DND-41 (cell line): ENCODE data around the gene GRID1.

Experiments
- ATAC-seq: fragments of 200-7000 bp; cut with Tn5 transposase; 3 replicates; pipeline ENCODE4 v1.9.1; 2021; ENCODE audit warnings: low read depth; ENCODE audit not compliant: insufficient read depth
- DNase-seq: peaks from one replicate; pipeline ENCODE4 v3.0.0-alpha.2; 2020
- H2AFZ ChIP-seq: 2 replicates; pipeline ENCODE4 v1.6.0; 2012; ENCODE audit warnings: low read depth, low read length
- H3K27ac ChIP-seq: 2 replicates; pipeline ENCODE4 v1.5.1; 2012; ENCODE audit warnings: low read length, inconsistent platforms
- H3K27me3 ChIP-seq: fragments of 200-600 bp; sonication (generic); 2 replicates; pipeline ENCODE4 v1.6.0; 2012; ENCODE audit warnings: low read length, mild to moderate bottlenecking, inconsistent platforms; ENCODE audit not compliant: insufficient read depth, poor library complexity
- H3K36me3 ChIP-seq: 2 replicates; pipeline ENCODE4 v1.5.1; 2012; ENCODE audit warnings: low read length, inconsistent platforms; ENCODE audit not compliant: insufficient read depth
- H3K4me1 ChIP-seq: 2 replicates; pipeline ENCODE4 v1.5.1; 2012; ENCODE audit warnings: mild to moderate bottlenecking, low read length; ENCODE audit not compliant: insufficient read depth
- H3K4me2 ChIP-seq: 2 replicates; pipeline ENCODE4 v1.6.0; 2012; ENCODE audit warnings: mild to moderate bottlenecking, moderate library complexity, low read length, inconsistent platforms; ENCODE audit not compliant: insufficient read depth
- H3K4me3 ChIP-seq, 2 experiments: fragments of 200-600 bp in 1 of 2; shearing (Covaris generic) in 1 of 2; 2 replicates each; pipeline ENCODE4 v1.5.1; 2012 to 2016; ENCODE audit warnings: inconsistent platforms in 2 of 2, low read length in 2 of 2, mild to moderate bottlenecking in 2 of 2, low read depth in 1 of 2, moderate library complexity in 1 of 2
- H3K79me2 ChIP-seq: 2 replicates; pipeline ENCODE4 v1.6.0; 2012; ENCODE audit warnings: low read length, inconsistent platforms; ENCODE audit not compliant: insufficient read depth
- H3K9ac ChIP-seq: 2 replicates; pipeline ENCODE4 v1.6.0; 2012; ENCODE audit warnings: low read depth, mild to moderate bottlenecking, inconsistent platforms, low read length, moderate library complexity
- H3K9me3 ChIP-seq: 2 replicates; pipeline ENCODE4 v1.5.1; 2012; ENCODE audit warnings: low read length, moderate library complexity, mild to moderate bottlenecking, inconsistent platforms; ENCODE audit not compliant: insufficient read depth, severe bottlenecking
- H4K20me1 ChIP-seq: 2 replicates; pipeline ENCODE4 v1.6.0; 2012; ENCODE audit warnings: low read length; ENCODE audit not compliant: insufficient read depth
- EZH2 ChIP-seq: IDR thresholded peaks from 3 replicates; pipeline ENCODE4 v1.6.1; 2012; ENCODE audit warnings: borderline replicate concordance, low read depth, mild to moderate bottlenecking, moderate library complexity, low read length, inconsistent platforms; ENCODE audit not compliant: severe bottlenecking
- TF ChIP-seq, protein P1 (sequence below): IDR thresholded peaks from 2 replicates; pipeline ENCODE4 v1.5.1; 2012; ENCODE audit warnings: borderline replicate concordance, low read length, moderate library complexity, mild to moderate bottlenecking; ENCODE audit not compliant: poor library complexity, severe bottlenecking; ENCODE audit errors: extremely low read depth

GRID1 gene

DNA sequence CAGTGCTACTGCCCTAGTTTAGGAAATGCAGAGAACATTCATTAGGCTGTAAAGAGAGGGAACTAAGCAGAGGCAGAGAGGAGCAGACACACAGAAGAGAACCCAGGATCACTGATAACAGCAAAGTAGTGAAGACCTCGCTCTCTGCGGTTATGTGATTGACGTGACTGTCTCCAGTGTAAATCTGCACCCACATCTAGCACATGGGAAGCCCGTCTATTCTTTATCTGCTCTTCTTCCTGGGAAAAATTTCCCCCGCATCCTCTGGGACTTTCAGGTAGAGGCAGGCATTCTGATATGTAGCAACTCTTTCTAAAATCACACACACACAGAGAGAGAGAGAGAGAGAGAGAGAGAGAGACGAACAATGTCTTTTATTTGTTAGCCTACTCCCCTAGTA is 699.6 kb downstream of the GRID1 start:
- Histone ChIP-seq H3K27me3 (peaks cover 3% of the 10 kb centered on the region), H3K9ac (no peak overlapping the region), H3K9me3 (no peaks in the 10 kb centered on the region), H2AFZ (no peak overlapping the region), H3K4me2 (no peak overlapping the region), H3K36me3 (no peaks in the 10 kb centered on the region), H4K20me1 (no peaks in the 10 kb centered on the region), H3K4me1 (no peaks in the 10 kb centered on the region), H3K4me3 (no peak overlapping the region), H3K79me2 (no peaks in the 10 kb centered on the region), H3K27ac (no peak overlapping the region)
- no peak for ATAC-seq
- DNase-seq = no peak
- TF ChIP-seq EZH2 = no peak
- TF ChIP-seq, protein P1, sequence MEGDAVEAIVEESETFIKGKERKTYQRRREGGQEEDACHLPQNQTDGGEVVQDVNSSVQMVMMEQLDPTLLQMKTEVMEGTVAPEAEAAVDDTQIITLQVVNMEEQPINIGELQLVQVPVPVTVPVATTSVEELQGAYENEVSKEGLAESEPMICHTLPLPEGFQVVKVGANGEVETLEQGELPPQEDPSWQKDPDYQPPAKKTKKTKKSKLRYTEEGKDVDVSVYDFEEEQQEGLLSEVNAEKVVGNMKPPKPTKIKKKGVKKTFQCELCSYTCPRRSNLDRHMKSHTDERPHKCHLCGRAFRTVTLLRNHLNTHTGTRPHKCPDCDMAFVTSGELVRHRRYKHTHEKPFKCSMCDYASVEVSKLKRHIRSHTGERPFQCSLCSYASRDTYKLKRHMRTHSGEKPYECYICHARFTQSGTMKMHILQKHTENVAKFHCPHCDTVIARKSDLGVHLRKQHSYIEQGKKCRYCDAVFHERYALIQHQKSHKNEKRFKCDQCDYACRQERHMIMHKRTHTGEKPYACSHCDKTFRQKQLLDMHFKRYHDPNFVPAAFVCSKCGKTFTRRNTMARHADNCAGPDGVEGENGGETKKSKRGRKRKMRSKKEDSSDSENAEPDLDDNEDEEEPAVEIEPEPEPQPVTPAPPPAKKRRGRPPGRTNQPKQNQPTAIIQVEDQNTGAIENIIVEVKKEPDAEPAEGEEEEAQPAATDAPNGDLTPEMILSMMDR = no peak

DNA sequence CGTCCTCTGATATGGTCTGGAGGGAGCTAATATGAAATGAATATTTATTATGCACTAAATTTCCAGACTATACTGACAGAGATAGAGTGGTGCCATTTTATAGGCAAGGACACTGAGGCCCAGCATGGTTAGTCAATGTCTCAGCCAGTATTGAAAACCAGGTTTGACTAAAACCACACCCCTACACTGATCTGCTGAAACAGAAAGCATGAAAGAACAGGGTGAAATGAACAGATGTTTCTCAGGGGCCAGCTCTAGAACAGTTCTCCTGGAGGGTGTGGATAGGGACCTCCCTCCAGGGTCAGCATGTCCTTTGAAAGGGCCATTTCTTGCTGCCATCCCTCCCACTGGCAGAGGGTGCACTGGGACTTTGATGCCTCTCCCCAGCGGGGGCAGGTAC is 700.5 kb downstream of the GRID1 start:
- ATAC-seq (no peak), DNase-seq (no peak)

GRCh38 chr10:85665681-85666080 is 700.9 kb downstream of the GRID1 start:
- H3K27me3 ChIP-seq = peaks cover 3% of the 10 kb centered on the region

More for the DNA sequence above, 700.5 kb downstream of the GRID1 start:
- H3K9ac ChIP-seq = no peak overlapping the region
- H2AFZ ChIP-seq = no peak overlapping the region
- no peaks in the 10 kb centered on the region for H3K79me2 ChIP-seq
- no peak overlapping the region for H3K27ac ChIP-seq
- H3K36me3 ChIP-seq = no peaks in the 10 kb centered on the region
- no peaks in the 10 kb centered on the region for H3K9me3 ChIP-seq
- H4K20me1 ChIP-seq = no peaks in the 10 kb centered on the region
- no peak overlapping the region for H3K4me3 ChIP-seq
- H3K27me3 ChIP-seq = peaks cover 3% of the 10 kb centered on the region
- TF ChIP-seq EZH2 = no peak
- TF ChIP-seq, protein P1 = no peak
- H3K4me1 ChIP-seq = no peaks in the 10 kb centered on the region
- H3K4me2 ChIP-seq = no peak overlapping the region

More at GRCh38 chr10:85665681-85666080, 700.9 kb downstream of the GRID1 start:
- Histone ChIP-seq H3K4me1 (no peaks in the 10 kb centered on the region), H2AFZ (no peak overlapping the region), H3K36me3 (no peaks in the 10 kb centered on the region), H3K4me2 (no peak overlapping the region), H3K79me2 (no peaks in the 10 kb centered on the region), H3K9me3 (no peaks in the 10 kb centered on the region), H4K20me1 (no peaks in the 10 kb centered on the region), H3K4me3 (no peak overlapping the region), H3K9ac (no peak overlapping the region), H3K27ac (no peak overlapping the region)
- TF ChIP-seq, protein P1 = no peak
- TF ChIP-seq EZH2 = no peak
- DNase-seq = no peak
- no peak for ATAC-seq
